Measurements from ENCODE around the gene CORO6. TPM values are rescaled to one million over a fixed set of nuclear protein-coding genes. Genes with fewer than 3 reads are reported as not detected.

CORO6 gene
- total RNA-seq, 4 donors from 2014 or later = 5.7 to 19.0 (median 8.7) TPM

- TF ChIP-seq CTCF (IDR thresholded peaks at IDR 0.05) (no peak), POLR2A (IDR thresholded peaks at IDR 0.05) (no peak)
- DNase-seq (ENCODE audit: low spot score in 2 of 2) = peak in 1 of 2 donors; percentile 60
- 59 to 68% methylated on average over 13 to 20 of the region's 20 CpGs for WGBS, 2 donors
- intact Hi-C loops (cut with DNase I; ENCODE audit: low total_unique reads) = no loop called here
- no peak overlapping the region for H3K4me3 ChIP-seq (ENCODE audit: low read depth, poor library complexity, severe bottlenecking)
These were observed 41.0 kb downstream of the CORO6 start for GRCh38 chr17:29581583-29582253.

GRCh38 chr17:29579866-29580771 lies 42.6 kb downstream of the CORO6 start:
- intact Hi-C loops (cut with DNase I; ENCODE audit: low total_unique reads) = loop anchor here (5.0 kb wide), 1 partner anchor 32 kb away; no protein-coding TSS in a partner anchor
- no peak overlapping the region for H3K4me3 ChIP-seq (ENCODE audit: low read depth, poor library complexity, severe bottlenecking)
- WGBS, 2 donors = 59 to 63% methylated on average over 14 to 15 of the region's 15 CpGs
- TF ChIP-seq POLR2A (IDR thresholded peaks at IDR 0.05) (no peak), CTCF (IDR thresholded peaks at IDR 0.05) (peak in 1 of 3 donors; percentile 44)
- peak; percentile 75 to 97 for DNase-seq (ENCODE audit: low spot score in 2 of 2)

- WGBS, 2 donors = 84 to 90% methylated on average over 14 of the region's 14 CpGs
- intact Hi-C loops (cut with DNase I; ENCODE audit: low total_unique reads) = loop anchor here (5.0 kb wide), 1 partner anchor 33 kb away; no protein-coding TSS in a partner anchor
- no peak overlapping the region for H3K4me3 ChIP-seq (ENCODE audit: low read depth, poor library complexity, severe bottlenecking)
- no peak for DNase-seq (ENCODE audit: low spot score in 2 of 2)
- TF ChIP-seq POLR2A (IDR thresholded peaks at IDR 0.05) (no peak), CTCF (IDR thresholded peaks at IDR 0.05) (no peak)
These were observed 43.9 kb downstream of the CORO6 start for GRCh38 chr17:29578626-29579485.

- peak in 1 of 2 donors; percentile 14 for DNase-seq (ENCODE audit: low spot score in 2 of 2)
- TF ChIP-seq CTCF (IDR thresholded peaks at IDR 0.05) = no peak
- no peak for TF ChIP-seq POLR2A (IDR thresholded peaks at IDR 0.05)
- intact Hi-C loops (cut with DNase I; ENCODE audit: low total_unique reads) = loop anchor here (5.0 kb wide), 1 partner anchor 35 kb away; no protein-coding TSS in a partner anchor
- WGBS, 2 donors = 55 to 70% methylated on average over 18 to 22 of the region's 22 CpGs
- no peak overlapping the region for H3K4me3 ChIP-seq (ENCODE audit: low read depth, poor library complexity, severe bottlenecking)
These were observed 45.1 kb downstream of the CORO6 start for GRCh38 chr17:29577385-29578211.

GRCh38 chr17:29577001-29577370 lies 45.7 kb downstream of the CORO6 start:
- no peak for TF ChIP-seq CTCF (IDR thresholded peaks at IDR 0.05)
- no peak for TF ChIP-seq POLR2A (IDR thresholded peaks at IDR 0.05)
- no peak overlapping the region for H3K4me3 ChIP-seq (ENCODE audit: low read depth, poor library complexity, severe bottlenecking)
- no peak for DNase-seq (ENCODE audit: low spot score in 2 of 2)
- intact Hi-C loops (cut with DNase I; ENCODE audit: low total_unique reads) = loop anchor here (5.0 kb wide), 1 partner anchor 35 kb away; no protein-coding TSS in a partner anchor
- WGBS, 2 donors = 97% methylated on average over 9 of the region's 9 CpGs
